Endothelial cell of umbilical vein (primary cell): ENCODE data around the gene CBLC. TPM values are rescaled to one million over a fixed set of nuclear protein-coding genes. Genes with fewer than 3 reads are reported as not detected.

Experiments used
- BruUV-seq: library from RNA; stranded (reverse); fragments of 400-500 nt; replicated peaks from 2 replicates; lab custom pipeline; 2021; lab: Mats Ljungman, UMichigan
- CTCF ChIA-PET: fragments of 300-600, 350-600 bp; sonication (Branson Sonifier 250); formaldehyde crosslinking; loops from one replicate; lab custom pipeline; 2021; ENCODE audit warnings: antibody characterized with exemption, inconsistent platforms; lab: Charles Lee
- POLR2A ChIA-PET: fragments of 300-600, 350-600 bp; sonication (Branson Sonifier 250); formaldehyde crosslinking; loops from one replicate; lab custom pipeline; 2021; ENCODE audit warnings: antibody characterized with exemption, inconsistent platforms; lab: Charles Lee
- DNase-seq: peaks from one replicate; pipeline ENCODE4 v3.0.0-alpha.2; 2011; ENCODE audit warnings: low read depth, low spot score
- FAIRE-seq: peaks from 2 replicates; lab custom pipeline; 2011; peaks lifted over from hg19 to GRCh38; lab: Jason Lieb, UNC
- H2AFZ ChIP-seq: 2 replicates; pipeline ENCODE4 v1.6.0; 2012; ENCODE audit warnings: low read depth, low read length, control low read depth, inconsistent platforms
- H3K27ac ChIP-seq: 2 replicates; pipeline ENCODE4 v1.5.1; 2011; ENCODE audit warnings: low read depth, mild to moderate bottlenecking, control low read depth, low read length, moderate library complexity; ENCODE audit not compliant: insufficient read depth
- H3K27me3 ChIP-seq, 2 experiments: 2 replicates each; pipeline versions ENCODE4 v1.6.0 to v1.6.1; 2011; ENCODE audit warnings: low read length in 2 of 2, mixed read lengths in 1 of 2; ENCODE audit not compliant: control insufficient read depth in 2 of 2, insufficient read depth in 2 of 2
- H3K36me3 ChIP-seq, 2 experiments: 2 replicates in 1 of 2; 3 replicates in 1 of 2; pipeline ENCODE4 v1.5.1; 2011; ENCODE audit warnings: low read length in 2 of 2, mild to moderate bottlenecking in 1 of 2, moderate library complexity in 1 of 2; ENCODE audit not compliant: control insufficient read depth in 2 of 2, insufficient read depth in 2 of 2; ENCODE audit errors: extremely low read depth in 1 of 2
- H3K4me1 ChIP-seq: 3 replicates; pipeline ENCODE4 v1.5.1; 2011; ENCODE audit warnings: mild to moderate bottlenecking, low read length; ENCODE audit not compliant: control insufficient read depth, insufficient read depth; ENCODE audit errors: extremely low read depth
- H3K4me2 ChIP-seq: 2 replicates; pipeline ENCODE4 v1.6.1; 2011; ENCODE audit warnings: low read length, control low read depth, mixed read lengths; ENCODE audit not compliant: insufficient read depth
- H3K4me3 ChIP-seq, 3 experiments: fragments of 200-600 bp in 1 of 3; sonication (generic), shearing (Covaris generic) in 1 of 3; replicated peaks in 1 of 3; 2 replicates each; pipeline ENCODE4 v1.5.1; 2011 to 2016; ENCODE audit warnings: control low read depth in 3 of 3, low read length in 3 of 3, mild to moderate bottlenecking in 2 of 3, inconsistent platforms in 1 of 3, low read depth in 1 of 3, moderate library complexity in 1 of 3; ENCODE audit not compliant: insufficient read depth in 1 of 3
- H3K79me2 ChIP-seq: 2 replicates; pipeline ENCODE4 v1.6.0; 2012; ENCODE audit warnings: low read length, inconsistent platforms; ENCODE audit not compliant: control insufficient read depth, insufficient read depth
- H3K9ac ChIP-seq: replicated peaks from 2 replicates; pipeline ENCODE3; 2011; ENCODE audit warnings: low read length, control low read depth; ENCODE audit not compliant: insufficient read depth; ENCODE audit errors: extremely low read depth
- H3K9me1 ChIP-seq: replicated peaks from 3 replicates; pipeline ENCODE4 v1.6.0; 2011; ENCODE audit warnings: mild to moderate bottlenecking, low read length; ENCODE audit not compliant: control insufficient read depth, insufficient read depth; ENCODE audit errors: extremely low read depth
- H3K9me3 ChIP-seq: replicated peaks from 2 replicates; pipeline ENCODE4 v1.5.1; 2012; ENCODE audit warnings: low read length, inconsistent platforms; ENCODE audit not compliant: control insufficient read depth, insufficient read depth
- H4K20me1 ChIP-seq: replicated peaks from 2 replicates; pipeline ENCODE3; 2011; ENCODE audit warnings: mild to moderate bottlenecking, low read length; ENCODE audit not compliant: control insufficient read depth, insufficient read depth; ENCODE audit errors: extremely low read depth
- FOS ChIP-seq: IDR thresholded peaks from 2 replicates; pipeline ENCODE4 v1.6.1; 2011; ENCODE audit warnings: mild to moderate bottlenecking, low read length, moderate library complexity, borderline replicate concordance; ENCODE audit not compliant: insufficient read depth
- GATA2 ChIP-seq: IDR thresholded peaks from 2 replicates; pipeline ENCODE4 v1.7.0; 2011; ENCODE audit warnings: low read depth, mild to moderate bottlenecking, moderate library complexity, mixed read lengths, low read length; ENCODE audit not compliant: insufficient read length, insufficient read depth
- JUN ChIP-seq: IDR thresholded peaks from 2 replicates; pipeline ENCODE4 v1.6.1; 2011; ENCODE audit warnings: borderline replicate concordance, low read depth; ENCODE audit not compliant: insufficient read length, insufficient read depth
- MYC ChIP-seq: IDR thresholded peaks from one replicate; pipeline ENCODE4 v1.6.1; 2011; ENCODE audit warnings: mild to moderate bottlenecking, low read depth, low read length
- POLR2A ChIP-seq: IDR thresholded peaks from 2 replicates; pipeline ENCODE4 v1.6.1; 2012; ENCODE audit warnings: low read depth, mild to moderate bottlenecking, control low read depth, low read length
- POLR2AphosphoS5 ChIP-seq: IDR thresholded peaks from 2 replicates; pipeline ENCODE4 v1.6.1; 2012; ENCODE audit warnings: low read depth, mild to moderate bottlenecking, control low read depth, low read length, moderate library complexity; ENCODE audit not compliant: insufficient read depth
- dilution Hi-C: fragments of 300-500 bp; cut with MboI; formaldehyde crosslinking; loops from one replicate; pipeline ENCODE4 v1.15.0; 2019; ENCODE audit warnings: low sequenced_read_pairs; ENCODE audit not compliant: extremely low pct_ligation_motif_present
- intact Hi-C: fragments of 100-400 bp; cut with micrococcal nuclease; formaldehyde crosslinking; loops from one replicate; pipeline ENCODE4 v1.10.0; 2022
- polyA plus RNA-seq, 4 experiments: library from polyadenylated mRNA; depleted of rRNA in 3 of 4; stranded (reverse) in 3 of 4; unstranded in 1 of 4; fragments of >200 nt; gene quantifications; 2 replicates each; pipeline versions ENCODE4 v1.2.1 to v1.2.3, GENCODE V29; 2011 to 2012; ENCODE audit warnings: missing spikeins in 1 of 4
- total RNA-seq: library from RNA; stranded (reverse); gene quantifications from 2 replicates; pipeline ENCODE4 v1.2.3, GENCODE V29; 2021
- TF ChIP-seq, protein P1 (sequence below): IDR thresholded peaks from 2 replicates; pipeline ENCODE4 v1.6.1; 2011; ENCODE audit not compliant: insufficient read depth, insufficient read length
- TF ChIP-seq, protein P2 (sequence below), 2 donors: IDR thresholded peaks; 1 replicate in 1 of 2; 2 replicates in 1 of 2; pipeline ENCODE4 v1.5.1; 2011; ENCODE audit warnings: low read length in 2 of 2, mild to moderate bottlenecking in 2 of 2, moderate library complexity in 2 of 2, control low read depth in 1 of 2, inconsistent platforms in 1 of 2, low read depth in 1 of 2; ENCODE audit not compliant: insufficient read depth in 1 of 2; ENCODE audit errors: extremely low read depth in 1 of 2

The CBLC gene
- total and polyA plus RNA-seq, 2 donors (not counting 3 experiments of a cell fraction or from before 2014, with no cell fraction given): 0.04 TPM; not detected in 1

DNA sequence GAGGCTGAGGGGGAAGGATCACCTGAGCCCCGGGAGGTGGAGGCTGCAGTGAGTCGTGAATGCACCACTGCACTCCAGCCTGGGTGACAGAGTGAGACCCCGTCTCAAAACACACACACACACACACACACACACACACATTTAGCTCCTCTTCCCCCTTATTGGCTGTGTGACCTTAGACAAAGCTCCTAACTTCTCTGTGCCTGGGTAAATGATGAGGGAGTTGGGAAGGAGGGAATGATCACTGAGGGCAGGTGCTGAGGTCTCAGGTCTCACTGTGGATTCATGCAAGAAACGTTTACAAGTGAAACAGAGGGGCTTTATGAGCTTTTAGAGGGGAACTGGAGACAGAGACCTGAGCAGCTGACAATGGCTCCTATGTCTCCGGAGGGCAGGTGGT is 46.1 kb upstream of the CBLC start:
- no peaks in the 10 kb centered on the region for H3K79me2 ChIP-seq
- CTCF ChIA-PET: interaction anchor here (1.4 to 15.8 kb wide), 4 partner anchors 10 to 161 kb away, joined by 4 to 688 read pairs (median 5); partner anchors contain the start of gene CBLC
- POLR2A ChIA-PET: no interaction called here
- no peak overlapping the region for H3K4me2 ChIP-seq
- H3K4me1 ChIP-seq: no peaks in the 10 kb centered on the region
- H3K36me3 ChIP-seq: no peaks in the 10 kb centered on the region
- DNase-seq: no peak
- H2AFZ ChIP-seq: no peak overlapping the region
- H3K4me3 ChIP-seq: no peak overlapping the region
- no peaks in the 10 kb centered on the region for H3K9me3 ChIP-seq
- no peak overlapping the region for H3K9ac ChIP-seq
- no peak for FAIRE-seq
- H3K27me3 ChIP-seq: no peaks in the 10 kb centered on the region
- H4K20me1 ChIP-seq: no peaks in the 10 kb centered on the region
- no peak overlapping the region for H3K27ac ChIP-seq
- no peak for TF ChIP-seq MYC
- no peak for TF ChIP-seq POLR2A
- no peak for TF ChIP-seq GATA2
- TF ChIP-seq FOS: no peak
- TF ChIP-seq, protein P1, sequence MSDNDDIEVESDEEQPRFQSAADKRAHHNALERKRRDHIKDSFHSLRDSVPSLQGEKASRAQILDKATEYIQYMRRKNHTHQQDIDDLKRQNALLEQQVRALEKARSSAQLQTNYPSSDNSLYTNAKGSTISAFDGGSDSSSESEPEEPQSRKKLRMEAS: no peak
- TF ChIP-seq POLR2AphosphoS5: no peak
- TF ChIP-seq, protein P2, sequence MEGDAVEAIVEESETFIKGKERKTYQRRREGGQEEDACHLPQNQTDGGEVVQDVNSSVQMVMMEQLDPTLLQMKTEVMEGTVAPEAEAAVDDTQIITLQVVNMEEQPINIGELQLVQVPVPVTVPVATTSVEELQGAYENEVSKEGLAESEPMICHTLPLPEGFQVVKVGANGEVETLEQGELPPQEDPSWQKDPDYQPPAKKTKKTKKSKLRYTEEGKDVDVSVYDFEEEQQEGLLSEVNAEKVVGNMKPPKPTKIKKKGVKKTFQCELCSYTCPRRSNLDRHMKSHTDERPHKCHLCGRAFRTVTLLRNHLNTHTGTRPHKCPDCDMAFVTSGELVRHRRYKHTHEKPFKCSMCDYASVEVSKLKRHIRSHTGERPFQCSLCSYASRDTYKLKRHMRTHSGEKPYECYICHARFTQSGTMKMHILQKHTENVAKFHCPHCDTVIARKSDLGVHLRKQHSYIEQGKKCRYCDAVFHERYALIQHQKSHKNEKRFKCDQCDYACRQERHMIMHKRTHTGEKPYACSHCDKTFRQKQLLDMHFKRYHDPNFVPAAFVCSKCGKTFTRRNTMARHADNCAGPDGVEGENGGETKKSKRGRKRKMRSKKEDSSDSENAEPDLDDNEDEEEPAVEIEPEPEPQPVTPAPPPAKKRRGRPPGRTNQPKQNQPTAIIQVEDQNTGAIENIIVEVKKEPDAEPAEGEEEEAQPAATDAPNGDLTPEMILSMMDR (IDR thresholded peaks at IDR 0.05; ENCODE audit: extremely low read depth in 1 of 2, insufficient read depth in 1 of 2, low read depth in 1 of 2, low read length in 2 of 2): no peak
- no peak for TF ChIP-seq JUN
- BruUV-seq: no TSS peak
- dilution Hi-C loops (no loop called here), intact Hi-C loops (no loop called here)
- no peaks in the 10 kb centered on the region for H3K9me1 ChIP-seq
